ENCODE measurements around the gene POMGNT1.
"Not testable (repeated sequence)": the region's sequence is repeated elsewhere in the genome, so short reads cannot be mapped to it uniquely, and the experiment has no call there.

The POMGNT1 gene

DNA sequence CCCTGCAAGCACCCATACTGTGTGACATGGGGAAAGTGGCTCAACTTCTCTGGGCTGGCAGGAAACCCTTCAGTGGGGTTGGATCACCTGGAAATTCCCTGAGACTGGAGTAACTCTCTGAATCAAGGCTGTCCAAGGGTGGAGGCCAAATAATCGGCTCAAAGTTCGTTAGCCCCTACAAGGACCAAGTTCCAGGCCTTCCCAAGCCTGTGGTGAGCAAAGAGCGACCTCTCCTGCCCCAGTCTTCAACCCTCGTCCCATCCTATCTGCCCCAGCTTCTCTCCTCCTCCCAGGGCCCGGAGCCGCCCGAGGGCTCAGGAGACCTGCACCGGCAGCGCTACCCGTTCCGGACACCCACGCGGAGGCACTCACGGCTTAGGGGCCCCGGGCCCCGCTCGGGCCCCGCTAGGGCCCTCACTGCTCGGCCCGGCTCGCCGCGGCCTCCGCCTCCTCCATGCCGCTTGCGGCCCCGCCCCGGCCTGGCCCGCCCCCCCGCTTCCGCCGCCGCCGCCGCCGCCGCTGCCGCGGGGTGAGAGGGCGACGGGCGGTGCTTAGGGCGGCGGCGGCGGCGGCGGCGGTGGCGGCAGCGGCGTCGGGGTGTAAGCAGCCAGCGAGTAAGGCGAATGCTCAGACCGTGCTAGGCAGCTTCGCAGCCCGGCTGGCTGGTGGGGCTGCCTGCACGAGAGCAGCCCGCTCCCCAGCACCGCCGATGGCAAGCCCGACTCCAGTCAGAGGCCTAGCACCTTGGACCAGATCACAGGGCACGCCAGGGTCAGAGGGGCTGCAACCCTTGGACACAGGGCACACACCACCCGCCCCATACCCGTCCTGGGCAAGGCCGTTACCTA lies at the start of gene POMGNT1:
POMGNT1 (minus strand) TSS at position 471 of the 848 bp plus-strand sequence. CDS start 613 bp downstream, outside the sequence.
- no peaks in the 10 kb centered on the region for H3K36me3 ChIP-seq (ENCODE audit: insufficient read depth, low read length)
- no peaks in the 10 kb centered on the region for H3K9me3 ChIP-seq (ENCODE audit: control insufficient read depth, insufficient read depth, low read length)
- H3K4me1 ChIP-seq (ENCODE audit: insufficient read depth, low read length): peaks cover 4% of the 10 kb centered on the region
- H3K9ac ChIP-seq (ENCODE audit: low read depth, low read length): peak within 1 kb of the TSS; percentile 98

DNA sequence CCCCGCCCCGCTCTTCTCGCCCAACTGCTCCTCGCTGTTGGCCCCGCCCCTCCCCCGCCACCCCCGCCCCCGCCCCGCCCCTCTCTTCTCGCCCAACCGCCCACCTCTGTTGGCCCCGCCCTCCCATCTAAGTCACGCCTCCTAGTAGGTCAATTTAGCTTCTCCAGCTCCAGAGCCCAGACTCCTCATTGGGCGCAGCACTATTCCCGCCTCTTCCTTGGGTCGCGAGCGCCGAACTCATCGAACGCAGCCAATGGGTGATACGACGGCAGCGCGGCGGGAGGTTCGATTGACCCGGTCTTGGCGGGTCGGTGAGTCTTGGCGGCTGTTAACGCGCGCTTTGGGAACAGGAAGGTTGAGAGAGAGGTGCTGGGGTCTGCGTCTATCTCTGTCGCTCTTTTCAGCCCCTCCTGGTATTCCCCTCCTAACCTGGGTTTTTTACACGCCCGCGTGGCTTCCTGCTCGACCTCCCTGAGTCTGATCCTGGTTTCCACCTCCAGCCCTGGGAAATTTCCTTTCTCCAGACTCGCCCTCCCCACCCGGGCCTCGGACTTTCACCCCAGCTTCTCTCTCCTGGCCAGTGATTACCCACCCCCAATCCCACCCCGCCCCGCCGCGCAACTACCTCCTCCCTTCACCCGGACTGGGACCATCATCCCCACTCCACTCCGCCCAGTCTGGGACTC lies 49.3 kb upstream of the POMGNT1 start, which contains the start of gene RAD54L:
RAD54L (plus strand) TSS at position 328 of the 686 bp plus-strand sequence. CDS start 643 bp downstream, outside the sequence.
- Histone ChIP-seq H3K9ac (ENCODE audit: low read depth, low read length) (peak within 1 kb of the TSS; percentile 100), H3K9me3 (ENCODE audit: control insufficient read depth, insufficient read depth, low read length) (no peaks in the 10 kb centered on the region), H3K36me3 (ENCODE audit: insufficient read depth, low read length) (peaks cover 24% of the 10 kb centered on the region), H3K4me1 (ENCODE audit: insufficient read depth, low read length) (peaks cover 7% of the 10 kb centered on the region)

GRCh38 chr1:46246548-46247435 lies 48.6 kb upstream of the POMGNT1 start:
- H3K4me1 ChIP-seq (ENCODE audit: insufficient read depth, low read length): peaks cover 7% of the 10 kb centered on the region

DNA sequence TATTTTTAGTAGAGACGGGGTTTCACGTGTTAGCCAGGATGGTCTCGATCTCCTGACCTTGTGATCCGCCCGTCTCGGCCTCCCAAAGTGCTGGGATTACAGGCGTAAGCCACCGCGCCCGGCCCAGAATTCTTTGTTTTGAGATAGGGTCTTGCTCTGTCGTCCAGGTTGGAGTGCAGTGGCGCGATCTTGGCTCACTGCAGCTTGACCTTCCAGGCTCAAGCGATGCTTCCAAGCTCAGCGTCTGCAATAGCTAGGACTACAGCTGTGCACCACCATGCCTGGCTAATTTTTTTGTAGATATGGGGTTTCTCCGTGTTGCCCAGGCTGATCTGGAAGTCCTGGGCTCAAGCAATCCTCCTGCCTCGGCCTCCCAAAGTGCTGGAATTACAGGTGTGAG lies 47.9 kb upstream of the POMGNT1 start:
- H3K36me3 ChIP-seq (ENCODE audit: insufficient read depth, low read length): peaks cover 15% of the 10 kb centered on the region
- not testable (repeated sequence) for H3K9ac ChIP-seq (ENCODE audit: low read depth, low read length); H3K4me1 ChIP-seq (ENCODE audit: insufficient read depth, low read length); H3K9me3 ChIP-seq (ENCODE audit: control insufficient read depth, insufficient read depth, low read length)

More at GRCh38 chr1:46246548-46247435, 48.6 kb upstream of the POMGNT1 start:
- Histone ChIP-seq H3K9me3 (ENCODE audit: control insufficient read depth, insufficient read depth, low read length) (no peaks in the 10 kb centered on the region), H3K36me3 (ENCODE audit: insufficient read depth, low read length) (peaks cover 17% of the 10 kb centered on the region), H3K9ac (ENCODE audit: low read depth, low read length) (peak overlapping the region; percentile 100)

GRCh38 chr1:46244656-46245371 lies 46.6 kb upstream of the POMGNT1 start:
- Histone ChIP-seq H3K9me3 (ENCODE audit: control insufficient read depth, insufficient read depth, low read length) (no peaks in the 10 kb centered on the region), H3K4me1 (ENCODE audit: insufficient read depth, low read length) (peaks cover 7% of the 10 kb centered on the region), H3K36me3 (ENCODE audit: insufficient read depth, low read length) (peaks cover 6% of the 10 kb centered on the region), H3K9ac (ENCODE audit: low read depth, low read length) (no peak overlapping the region)

- H3K36me3 ChIP-seq (ENCODE audit: insufficient read depth, low read length); H3K4me1 ChIP-seq (ENCODE audit: insufficient read depth, low read length); H3K9ac ChIP-seq (ENCODE audit: low read depth, low read length); H3K9me3 ChIP-seq (ENCODE audit: control insufficient read depth, insufficient read depth, low read length): not testable (repeated sequence)
Measured at GRCh38 chr1:46243831-46244230, 45.6 kb upstream of the POMGNT1 start.

DNA sequence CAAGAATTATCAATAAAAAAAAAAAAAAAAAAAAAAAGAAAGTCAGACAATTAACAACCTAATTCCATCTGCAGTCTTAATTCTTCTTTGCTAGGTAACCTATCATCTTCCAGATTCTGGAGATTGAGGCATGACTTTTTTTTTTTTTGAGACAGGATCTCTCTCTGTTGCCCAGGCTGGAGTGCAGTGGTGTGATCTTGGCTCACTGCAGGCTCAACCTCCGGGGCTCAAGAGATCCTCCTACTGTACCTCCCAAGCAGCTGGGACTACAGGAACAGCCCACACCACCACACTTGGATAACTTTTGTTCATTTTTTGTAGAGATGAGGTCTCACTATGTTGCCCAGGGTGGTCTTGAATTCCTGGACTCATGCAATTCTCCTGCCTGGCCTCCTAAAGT lies 44.7 kb upstream of the POMGNT1 start:
- H3K36me3 ChIP-seq (ENCODE audit: insufficient read depth, low read length): no peaks in the 10 kb centered on the region
- peaks cover 3% of the 10 kb centered on the region; the same call in 1 of the 2 replicates for H3K9me3 ChIP-seq (ENCODE audit: control insufficient read depth, insufficient read depth, low read length)
- H3K4me1 ChIP-seq (ENCODE audit: insufficient read depth, low read length): no peaks in the 10 kb centered on the region; the same call in 1 of the 2 replicates
- H3K9ac ChIP-seq (ENCODE audit: low read depth, low read length): no peak overlapping the region

- H3K36me3 ChIP-seq (ENCODE audit: insufficient read depth, low read length); H3K9ac ChIP-seq (ENCODE audit: low read depth, low read length); H3K9me3 ChIP-seq (ENCODE audit: control insufficient read depth, insufficient read depth, low read length); H3K4me1 ChIP-seq (ENCODE audit: insufficient read depth, low read length): not testable (repeated sequence)
Measured at GRCh38 chr1:46241733-46242132, 43.5 kb upstream of the POMGNT1 start.

GRCh38 chr1:46238865-46239264 lies 40.6 kb upstream of the POMGNT1 start:
- H3K4me1 ChIP-seq (ENCODE audit: insufficient read depth, low read length); H3K36me3 ChIP-seq (ENCODE audit: insufficient read depth, low read length); H3K9ac ChIP-seq (ENCODE audit: low read depth, low read length): not testable (repeated sequence)
- peaks cover 11% of the 10 kb centered on the region for H3K9me3 ChIP-seq (ENCODE audit: control insufficient read depth, insufficient read depth, low read length)

GRCh38 chr1:46236882-46237281 lies 38.6 kb upstream of the POMGNT1 start:
- H3K36me3 ChIP-seq (ENCODE audit: insufficient read depth, low read length): no peaks in the 10 kb centered on the region
- peaks cover 11% of the 10 kb centered on the region for H3K9me3 ChIP-seq (ENCODE audit: control insufficient read depth, insufficient read depth, low read length)
- H3K9ac ChIP-seq (ENCODE audit: low read depth, low read length): no peak overlapping the region
- no peaks in the 10 kb centered on the region for H3K4me1 ChIP-seq (ENCODE audit: insufficient read depth, low read length)

DNA sequence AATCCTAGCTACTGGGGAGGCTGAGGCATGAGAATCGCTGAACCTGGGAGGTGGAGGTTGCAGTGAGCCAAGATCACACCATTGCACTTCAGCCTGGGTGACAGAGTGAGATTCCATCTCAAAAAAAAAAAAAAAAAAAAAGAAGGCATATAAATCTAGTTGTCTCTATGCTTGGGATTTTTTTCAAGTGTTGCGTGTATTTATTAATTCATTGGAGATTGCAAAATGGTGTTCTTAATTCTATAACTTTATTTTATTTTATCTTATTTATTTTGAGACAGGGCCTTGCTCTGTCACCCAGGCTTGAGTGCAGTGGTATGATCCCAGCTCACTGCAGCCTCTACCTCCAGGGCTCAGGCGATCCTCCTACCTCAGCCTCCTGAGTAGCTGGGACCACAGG lies 33.0 kb upstream of the POMGNT1 start:
- not testable (repeated sequence) for H3K36me3 ChIP-seq (ENCODE audit: insufficient read depth, low read length); H3K4me1 ChIP-seq (ENCODE audit: insufficient read depth, low read length); H3K9ac ChIP-seq (ENCODE audit: low read depth, low read length); H3K9me3 ChIP-seq (ENCODE audit: control insufficient read depth, insufficient read depth, low read length)

DNA sequence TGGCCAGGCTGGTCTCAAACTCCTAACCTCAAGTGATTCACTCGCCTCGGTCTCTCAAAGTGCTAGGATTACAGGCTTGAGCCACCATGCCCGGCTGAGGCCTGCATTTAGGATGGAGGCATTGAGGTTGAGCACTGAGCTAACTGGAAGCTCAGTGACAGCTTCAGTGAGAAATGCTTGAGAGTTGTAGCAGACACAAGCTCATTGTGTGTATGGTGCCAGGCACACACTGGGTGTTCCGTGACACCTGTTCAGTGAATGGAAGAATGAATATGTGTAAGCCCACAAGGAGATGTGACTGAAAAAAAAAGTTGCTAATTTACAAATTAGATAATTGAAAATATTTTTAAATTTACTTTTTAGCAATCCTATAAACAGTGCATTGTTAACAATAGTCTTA lies 26.7 kb upstream of the POMGNT1 start:
- no peak overlapping the region for H3K9ac ChIP-seq (ENCODE audit: low read depth, low read length)
- peaks cover 26% of the 10 kb centered on the region for H3K4me1 ChIP-seq (ENCODE audit: insufficient read depth, low read length)
- H3K9me3 ChIP-seq (ENCODE audit: control insufficient read depth, insufficient read depth, low read length): no peaks in the 10 kb centered on the region
- H3K36me3 ChIP-seq (ENCODE audit: insufficient read depth, low read length): no peaks in the 10 kb centered on the region

DNA sequence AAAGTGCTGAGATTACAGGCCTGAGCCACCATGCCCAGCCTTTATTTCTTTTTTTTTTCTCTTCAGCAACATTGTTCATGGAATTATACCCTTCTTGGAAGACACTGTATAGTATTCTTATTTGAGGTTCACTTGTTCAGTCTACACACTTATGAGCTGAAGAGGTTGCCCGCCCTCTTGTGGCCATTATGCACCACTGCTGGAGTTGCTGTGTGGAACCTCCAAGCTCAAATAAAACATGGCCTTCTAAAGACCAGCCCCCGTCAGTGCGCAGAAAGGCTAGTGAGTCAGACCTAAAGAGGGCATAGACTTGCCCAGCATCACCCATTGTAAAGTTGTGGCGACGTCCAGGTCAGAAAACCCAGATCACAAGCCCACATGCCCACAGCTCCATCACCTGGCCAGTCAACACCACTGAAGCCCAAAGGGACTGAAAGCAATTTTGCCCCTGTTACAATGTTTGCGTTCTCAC lies 25.3 kb upstream of the POMGNT1 start:
- H3K9ac ChIP-seq (ENCODE audit: low read depth, low read length): no peak overlapping the region
- no peaks in the 10 kb centered on the region for H3K36me3 ChIP-seq (ENCODE audit: insufficient read depth, low read length)
- peaks cover 26% of the 10 kb centered on the region for H3K4me1 ChIP-seq (ENCODE audit: insufficient read depth, low read length)
- no peaks in the 10 kb centered on the region for H3K9me3 ChIP-seq (ENCODE audit: control insufficient read depth, insufficient read depth, low read length)

Measured in ES-I3 (cell line).